OCI-LY7 (cell line): ENCODE measurements around the gene GPR78.

Experiments
- CTCF ChIP-seq: fragments of 200-600 bp; sonication (generic); conservative IDR thresholded peaks from 2 replicates; pipeline ENCODE4 v1.5.1; 2014; ENCODE audit warnings: mild to moderate bottlenecking, antibody characterized with exemption, low read length, moderate library complexity, mixed read lengths
- EZH2phosphoT487 ChIP-seq: fragments of 200-600 bp; sonication (generic); IDR thresholded peaks from 2 replicates; pipeline ENCODE4 v1.6.1; 2018; ENCODE audit warnings: low read depth, borderline replicate concordance, mild to moderate bottlenecking, mixed run types, antibody characterized with exemption, low read length, moderate library complexity, mixed read lengths

DNA sequence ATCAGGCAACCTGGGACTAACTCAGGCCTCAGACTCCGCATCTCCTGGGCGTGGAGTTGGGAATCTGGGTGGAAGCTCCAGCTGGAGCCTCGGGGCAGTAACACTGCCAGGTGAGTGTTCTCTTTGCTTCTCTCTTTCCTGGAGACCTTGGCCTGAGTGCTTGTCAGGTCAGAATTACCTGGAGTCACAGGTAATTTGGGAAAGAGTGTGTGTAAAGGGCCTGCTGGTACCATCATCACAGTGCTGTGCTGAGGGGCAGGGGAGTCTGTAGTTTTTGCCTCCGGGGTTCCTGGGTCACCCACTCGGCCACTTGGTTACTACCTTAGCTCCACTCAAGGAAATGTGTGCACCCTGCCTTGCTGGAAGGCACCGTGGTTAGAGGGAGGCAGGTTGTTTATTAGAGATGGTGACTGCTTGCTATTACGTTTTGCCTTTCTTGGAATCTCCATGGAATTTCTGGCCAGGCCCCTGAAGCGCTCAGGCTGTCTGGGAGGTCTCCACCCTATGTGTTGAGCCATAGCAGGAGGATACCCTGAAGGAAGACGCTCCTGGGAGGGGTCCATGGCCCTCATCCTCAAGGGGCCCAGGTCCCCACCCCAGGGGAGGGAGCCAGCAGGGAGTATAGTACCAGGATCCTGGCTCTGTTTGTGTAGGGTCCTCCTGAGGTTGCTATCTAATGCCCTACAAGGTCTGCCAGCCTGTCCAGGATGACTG, 2.9 kb downstream of the GPR78 start:
- TF ChIP-seq CTCF = no peak
- no peak for TF ChIP-seq EZH2phosphoT487
